HepG2 (cell line): ENCODE data around the gene HIRA. TPM values are rescaled to one million over a fixed set of nuclear protein-coding genes. Genes with fewer than 3 reads are reported as not detected.
A peak's percentile ranks its signal among the peaks of the same experiment; 100 is the strongest.

Experiments
- ARNT2 ChIP-seq: sonication (generic); formaldehyde crosslinking; IDR thresholded peaks from 2 replicates; pipeline ENCODE4 v1.8.0; 2022; ENCODE audit warnings: mild to moderate bottlenecking, low read depth, missing genetic modification reagents, moderate library complexity
- ATF7 ChIP-seq, 2 experiments: fragments of 450-650 bp in 1 of 2; sonication (generic) in 1 of 2; formaldehyde crosslinking in 1 of 2; IDR thresholded peaks; 2 replicates each; pipeline versions ENCODE4 v1.4.0 to v1.6.1; 2016 to 2020; ENCODE audit warnings: antibody characterized with exemption in 1 of 2, mild to moderate bottlenecking in 1 of 2, missing genetic modification reagents in 1 of 2
- DBP ChIP-seq: sonication (generic); formaldehyde crosslinking; IDR thresholded peaks from 2 replicates; pipeline ENCODE4 v1.4.0; 2020; ENCODE audit warnings: missing genetic modification reagents; ENCODE audit errors: not compliant biosample characterization
- DNMT1 ChIP-seq: sonication (generic); formaldehyde crosslinking; IDR thresholded peaks from 2 replicates; pipeline ENCODE4 v1.5.1; 2020; ENCODE audit warnings: mild to moderate bottlenecking, missing genetic modification reagents
- FOXK2 ChIP-seq: fragments of 450-650 bp; IDR thresholded peaks from 2 replicates; pipeline ENCODE4 v1.6.1; 2016
- FOXO1 ChIP-seq: sonication (generic); formaldehyde crosslinking; IDR thresholded peaks from 2 replicates; pipeline ENCODE4 v1.4.0; 2020; ENCODE audit warnings: missing genetic modification reagents
- HDAC6 ChIP-seq: fragments of 200-600 bp; sonication (generic); IDR thresholded peaks from 2 replicates; pipeline ENCODE4 v1.7.0; 2017; ENCODE audit warnings: mild to moderate bottlenecking, antibody characterized with exemption, low read length, low read depth
- JDP2 ChIP-seq: sonication (generic); formaldehyde crosslinking; IDR thresholded peaks from 2 replicates; pipeline ENCODE4 v1.8.1; 2022; ENCODE audit warnings: missing genetic modification reagents, borderline replicate concordance
- JUN ChIP-seq: sonication (generic); formaldehyde crosslinking; IDR thresholded peaks from 2 replicates; pipeline ENCODE4 v1.4.0; 2020; ENCODE audit warnings: mild to moderate bottlenecking, missing genetic modification reagents
- KDM3A ChIP-seq: IDR thresholded peaks from 2 replicates; pipeline ENCODE4 v1.6.1; 2018; ENCODE audit warnings: low read depth, missing compliant biosample characterization
- PHF8 ChIP-seq: sonication (generic); formaldehyde crosslinking; IDR thresholded peaks from 2 replicates; pipeline ENCODE4 v1.5.0; 2020; ENCODE audit warnings: missing genetic modification reagents
- RAD21 ChIP-seq: fragments of 450-650 bp; formaldehyde crosslinking; IDR thresholded peaks from 2 replicates; pipeline ENCODE4 v1.5.0; 2020; ENCODE audit warnings: mild to moderate bottlenecking
- RARG ChIP-seq: sonication (generic); formaldehyde crosslinking; IDR thresholded peaks from 2 replicates; pipeline ENCODE4 v1.4.0; 2020; ENCODE audit warnings: low read depth, mild to moderate bottlenecking, missing genetic modification reagents
- RFXAP ChIP-seq: sonication (generic); formaldehyde crosslinking; IDR thresholded peaks from 2 replicates; pipeline ENCODE4 v1.4.0; 2020; ENCODE audit warnings: missing genetic modification reagents, borderline replicate concordance
- SAFB2 ChIP-seq: sonication (generic); formaldehyde crosslinking; IDR thresholded peaks from 2 replicates; pipeline ENCODE4 v1.5.1; 2020; ENCODE audit warnings: missing genetic modification reagents, low read depth, mild to moderate bottlenecking, borderline replicate concordance
- SATB2 ChIP-seq: sonication (generic); formaldehyde crosslinking; IDR thresholded peaks from 2 replicates; pipeline ENCODE4 v1.5.0; 2020; ENCODE audit warnings: missing genetic modification reagents
- SKIL ChIP-seq: sonication (generic); formaldehyde crosslinking; IDR thresholded peaks from 2 replicates; pipeline ENCODE4 v1.8.0; 2022; ENCODE audit warnings: missing genetic modification reagents, mild to moderate bottlenecking, moderate library complexity, borderline replicate concordance
- SYNCRIP ChIP-seq: fragments of 200-400 bp; formaldehyde crosslinking; IDR thresholded peaks from 2 replicates; pipeline ENCODE4 v1.6.1; 2018; ENCODE audit warnings: mild to moderate bottlenecking, low read depth, low read length; ENCODE audit not compliant: insufficient read depth
- ZNF253 ChIP-seq: sonication (generic); formaldehyde crosslinking; IDR thresholded peaks from 2 replicates; pipeline ENCODE4 v1.8.0; 2022; ENCODE audit warnings: mild to moderate bottlenecking, missing genetic modification reagents, borderline replicate concordance
- ZNF256 ChIP-seq: sonication (generic); formaldehyde crosslinking; conservative IDR thresholded peaks from 2 replicates; pipeline ENCODE4 v1.4.0; 2020; ENCODE audit warnings: missing genetic modification reagents
- polyA plus RNA-seq, 8 experiments: library from polyadenylated mRNA; depleted of rRNA in 3 of 8; stranded (reverse) in 7 of 8; unstranded in 1 of 8; fragments of >200 nt; fragmentation: Illumina TruSeq in 4 of 8; extraction: Trizol in 4 of 8; gene quantifications; 2 replicates each; pipeline versions ENCODE4 v1.2.1 to v1.2.3, GENCODE V29; 2011 to 2016; ENCODE audit warnings: low read depth in 4 of 8, missing spikeins in 1 of 8, mixed read lengths in 1 of 8; ENCODE audit not compliant: insufficient read depth in 1 of 8
- total RNA-seq, 5 experiments: library from RNA; depleted of rRNA; stranded (reverse); fragments of >200 nt; fragmentation: Illumina TruSeq; extraction: Trizol; gene quantifications; 2 replicates each; pipeline ENCODE4 v1.2.3, GENCODE V29; 2016; ENCODE audit warnings: low read depth in 1 of 5
- TF ChIP-seq, protein P1 (sequence below): sonication (generic); formaldehyde crosslinking; IDR thresholded peaks from 2 replicates; pipeline ENCODE4 v1.8.0; 2022; ENCODE audit warnings: missing genetic modification reagents, mild to moderate bottlenecking, inconsistent platforms, borderline replicate concordance
- TF ChIP-seq, protein P2 (sequence below): sonication (generic); formaldehyde crosslinking; IDR thresholded peaks from 2 replicates; pipeline ENCODE4 v1.5.1; 2020; ENCODE audit warnings: mild to moderate bottlenecking, missing genetic modification reagents, moderate library complexity

HIRA gene
- total and polyA plus RNA-seq, 2 of the 13 experiments (the other 11 are each of a cell fraction or from before 2014, with no cell fraction given): 21.5 to 29.2 TPM

DNA sequence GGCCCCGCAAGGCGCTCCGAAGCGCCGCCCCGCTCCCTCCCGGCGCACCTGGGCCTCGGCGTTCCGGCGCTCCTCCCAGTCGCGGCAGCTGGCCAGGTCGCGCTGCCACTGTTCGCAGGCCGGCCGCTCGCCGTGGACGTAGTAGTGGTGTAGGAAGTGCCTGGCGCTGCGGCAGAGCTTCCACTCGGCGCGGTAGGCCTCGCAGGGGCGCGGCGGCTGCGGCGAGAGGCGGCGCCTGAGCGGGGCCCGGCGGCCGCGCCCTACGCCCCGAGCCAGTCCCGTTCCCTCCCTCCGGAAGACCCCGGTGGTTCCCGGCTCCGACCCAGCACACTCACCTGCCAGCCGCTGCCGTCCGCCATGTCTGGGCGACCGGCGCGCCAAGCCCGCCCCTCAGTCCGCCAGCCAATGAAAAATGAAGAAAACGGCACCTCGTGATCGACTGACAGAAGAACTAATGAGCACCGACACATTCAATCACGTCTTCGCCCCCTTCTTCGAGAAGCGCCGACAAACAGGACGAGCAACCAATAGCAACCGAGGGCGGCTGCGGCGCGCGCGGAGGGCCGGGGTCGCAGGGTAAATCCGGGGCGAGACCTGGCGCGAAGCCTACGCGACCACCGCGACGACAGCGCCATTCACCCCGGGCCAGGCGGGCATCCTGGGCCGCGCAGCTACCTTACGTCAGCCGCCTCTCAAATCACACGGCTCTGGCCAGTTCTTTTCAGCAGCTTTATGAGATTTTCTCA, 16.0 kb upstream of the HIRA start, which contains the start of gene C22orf39 (continued):
- TF ChIP-seq ARNT2 (CRISPR knock-in tag) (peak; percentile 82), JUN (CRISPR knock-in tag) (no peak), SATB2 (CRISPR knock-in tag) (0 out of 2 replicates have a peak, but pooled peaks have one; percentile 20), PHF8 (CRISPR knock-in tag) (peak; percentile 78), SKIL (CRISPR knock-in tag) (no peak), SAFB2 (CRISPR knock-in tag) (no peak), ZNF256 (no peak; the same call in 1 of the 2 replicates), ATF7 (IDR thresholded peaks at IDR 0.05) (no peak), ATF7 (CRISPR knock-in tag; IDR thresholded peaks at IDR 0.05) (no peak), RFXAP (CRISPR knock-in tag) (peak; percentile 66), RAD21 (peak; percentile 55; the same call in 1 of the 2 replicates), ZNF253 (CRISPR knock-in tag) (no peak), DNMT1 (CRISPR knock-in tag) (no peak), SYNCRIP (no peak), JDP2 (no peak), DBP (CRISPR knock-in tag) (no peak), RARG (CRISPR knock-in tag) (no peak), FOXK2 (no peak), KDM3A (CRISPR knock-in tag) (no peak), HDAC6 (no peak), FOXO1 (CRISPR knock-in tag) (no peak)
- TF ChIP-seq, protein P1, sequence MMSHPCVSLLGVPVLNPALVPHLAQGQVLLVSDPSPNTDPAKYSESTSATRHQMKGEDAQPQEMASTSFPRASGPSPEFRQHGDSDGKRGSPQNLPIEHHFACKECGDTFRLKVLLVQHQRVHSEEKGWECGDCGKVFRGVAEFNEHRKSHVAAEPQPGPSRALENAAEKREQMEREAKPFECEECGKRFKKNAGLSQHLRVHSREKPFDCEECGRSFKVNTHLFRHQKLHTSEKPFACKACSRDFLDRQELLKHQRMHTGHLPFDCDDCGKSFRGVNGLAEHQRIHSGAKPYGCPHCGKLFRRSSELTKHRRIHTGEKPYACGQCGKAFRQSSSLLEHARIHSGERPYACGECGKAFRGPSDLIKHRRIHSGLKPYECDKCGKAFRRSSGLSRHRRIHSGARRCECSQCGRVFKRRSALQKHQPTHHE (CRISPR knock-in tag): peak; percentile 64
- TF ChIP-seq, protein P2, sequence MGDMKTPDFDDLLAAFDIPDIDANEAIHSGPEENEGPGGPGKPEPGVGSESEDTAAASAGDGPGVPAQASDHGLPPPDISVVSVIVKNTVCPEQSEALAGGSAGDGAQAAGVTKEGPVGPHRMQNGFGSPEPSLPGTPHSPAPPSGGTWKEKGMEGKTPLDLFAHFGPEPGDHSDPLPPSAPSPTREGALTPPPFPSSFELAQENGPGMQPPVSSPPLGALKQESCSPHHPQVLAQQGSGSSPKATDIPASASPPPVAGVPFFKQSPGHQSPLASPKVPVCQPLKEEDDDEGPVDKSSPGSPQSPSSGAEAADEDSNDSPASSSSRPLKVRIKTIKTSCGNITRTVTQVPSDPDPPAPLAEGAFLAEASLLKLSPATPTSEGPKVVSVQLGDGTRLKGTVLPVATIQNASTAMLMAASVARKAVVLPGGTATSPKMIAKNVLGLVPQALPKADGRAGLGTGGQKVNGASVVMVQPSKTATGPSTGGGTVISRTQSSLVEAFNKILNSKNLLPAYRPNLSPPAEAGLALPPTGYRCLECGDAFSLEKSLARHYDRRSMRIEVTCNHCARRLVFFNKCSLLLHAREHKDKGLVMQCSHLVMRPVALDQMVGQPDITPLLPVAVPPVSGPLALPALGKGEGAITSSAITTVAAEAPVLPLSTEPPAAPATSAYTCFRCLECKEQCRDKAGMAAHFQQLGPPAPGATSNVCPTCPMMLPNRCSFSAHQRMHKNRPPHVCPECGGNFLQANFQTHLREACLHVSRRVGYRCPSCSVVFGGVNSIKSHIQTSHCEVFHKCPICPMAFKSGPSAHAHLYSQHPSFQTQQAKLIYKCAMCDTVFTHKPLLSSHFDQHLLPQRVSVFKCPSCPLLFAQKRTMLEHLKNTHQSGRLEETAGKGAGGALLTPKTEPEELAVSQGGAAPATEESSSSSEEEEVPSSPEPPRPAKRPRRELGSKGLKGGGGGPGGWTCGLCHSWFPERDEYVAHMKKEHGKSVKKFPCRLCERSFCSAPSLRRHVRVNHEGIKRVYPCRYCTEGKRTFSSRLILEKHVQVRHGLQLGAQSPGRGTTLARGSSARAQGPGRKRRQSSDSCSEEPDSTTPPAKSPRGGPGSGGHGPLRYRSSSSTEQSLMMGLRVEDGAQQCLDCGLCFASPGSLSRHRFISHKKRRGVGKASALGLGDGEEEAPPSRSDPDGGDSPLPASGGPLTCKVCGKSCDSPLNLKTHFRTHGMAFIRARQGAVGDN (CRISPR knock-in tag): peak; percentile 96
